IMR-90 (cell line): ENCODE measurements around the gene RAB31. TPM values are rescaled to one million over a fixed set of nuclear protein-coding genes. Genes with fewer than 3 reads are reported as not detected.

Experiments used
- ATAC-seq: fragments of 200-7000 bp; cut with Tn5 transposase; 2 replicates; pipeline ENCODE4 v1.9.1; 2020; ENCODE audit warnings: low read depth, mild to moderate bottlenecking, moderate library complexity
- BruUV-seq: library from RNA; stranded (reverse); fragments of 400-500 nt; replicated peaks from 2 replicates; lab custom pipeline; 2021; lab: Mats Ljungman, UMichigan
- CTCF ChIA-PET: fragments of 300-600 bp; formaldehyde crosslinking; extraction: SDS; loops from one replicate; lab custom pipeline; 2021; ENCODE audit warnings: antibody characterized with exemption; lab: Yijun Ruan, JAX
- POLR2A ChIA-PET: fragments of 300-600 bp; sonication (Branson Sonifier 250); formaldehyde crosslinking; loops from one replicate; lab custom pipeline; 2022; ENCODE audit warnings: antibody characterized with exemption; ENCODE audit not compliant: unreplicated experiment; lab: Charles Lee
- DNase-seq: peaks from one replicate; pipeline ENCODE4 v3.0.0; 2013
- H2AFZ ChIP-seq: replicated peaks from 2 replicates; pipeline ENCODE3; 2013; ENCODE audit warnings: low read length, mild to moderate bottlenecking; ENCODE audit not compliant: poor library complexity
- H2AK5ac ChIP-seq: 2 replicates; pipeline ENCODE4 v1.6.1; 2013; ENCODE audit warnings: low read depth, low read length, inconsistent platforms
- H2AK9ac ChIP-seq: replicated peaks from 2 replicates; pipeline ENCODE3; 2013; ENCODE audit warnings: mild to moderate bottlenecking, low read depth, low read length, moderate library complexity; ENCODE audit not compliant: poor library complexity
- H2BK120ac ChIP-seq: 2 replicates; pipeline ENCODE4 v1.6.1; 2013; ENCODE audit warnings: low read depth, low read length, inconsistent platforms
- H2BK15ac ChIP-seq: 3 replicates; pipeline ENCODE4 v1.6.1; 2013; ENCODE audit warnings: low read depth, low read length, inconsistent platforms
- H2BK20ac ChIP-seq: 2 replicates; pipeline ENCODE4 v1.6.1; 2013; ENCODE audit warnings: low read depth, mild to moderate bottlenecking, inconsistent platforms, low read length, moderate library complexity
- H2BK5ac ChIP-seq: 2 replicates; pipeline ENCODE4 v1.6.1; 2013; ENCODE audit warnings: mild to moderate bottlenecking, low read depth, low read length, inconsistent platforms; ENCODE audit not compliant: poor library complexity, severe bottlenecking
- H3K14ac ChIP-seq: replicated peaks from 2 replicates; pipeline ENCODE4 v1.6.1; 2013; ENCODE audit warnings: low read depth, low read length, inconsistent platforms
- H3K18ac ChIP-seq: 2 replicates; pipeline ENCODE4 v1.6.1; 2013; ENCODE audit warnings: low read depth, low read length, control low read depth
- H3K23ac ChIP-seq: 2 replicates; pipeline ENCODE4 v1.6.1; 2013; ENCODE audit warnings: low read depth, low read length, inconsistent platforms
- H3K27ac ChIP-seq: 2 replicates; pipeline ENCODE4 v1.5.1; 2013; ENCODE audit warnings: mild to moderate bottlenecking, control low read depth, low read length; ENCODE audit not compliant: insufficient read depth
- H3K27me3 ChIP-seq: 2 replicates; pipeline ENCODE4 v1.6.1; 2013; ENCODE audit warnings: low read length; ENCODE audit not compliant: control insufficient read depth, insufficient read depth
- H3K36me3 ChIP-seq: 2 replicates; pipeline ENCODE4 v1.6.1; 2013; ENCODE audit warnings: low read length, mixed read lengths; ENCODE audit not compliant: control insufficient read depth, insufficient read depth
- H3K4ac ChIP-seq: 2 replicates; pipeline ENCODE4 v1.6.1; 2013; ENCODE audit warnings: low read depth, low read length, inconsistent platforms
- H3K4me1 ChIP-seq: 2 replicates; pipeline ENCODE4 v1.6.1; 2013; ENCODE audit warnings: low read length, mixed read lengths; ENCODE audit not compliant: control insufficient read depth, insufficient read depth
- H3K4me2 ChIP-seq: 2 replicates; pipeline ENCODE4 v1.6.1; 2013; ENCODE audit warnings: low read depth, mild to moderate bottlenecking, control low read depth, low read length, moderate library complexity
- H3K4me3 ChIP-seq: 2 replicates; pipeline ENCODE4 v1.5.1; 2013; ENCODE audit warnings: low read depth, mild to moderate bottlenecking, control low read depth, low read length, moderate library complexity; ENCODE audit not compliant: insufficient read depth
- H3K56ac ChIP-seq: 2 replicates; pipeline ENCODE4 v1.6.1; 2013; ENCODE audit warnings: low read length, inconsistent platforms; ENCODE audit not compliant: insufficient read depth; ENCODE audit errors: extremely low read depth
- H3K79me1 ChIP-seq, 2 experiments: 2 replicates each; pipeline ENCODE4 v1.6.1; 2013; ENCODE audit warnings: low read length in 2 of 2, inconsistent platforms in 1 of 2, low read depth in 1 of 2
- H3K9ac ChIP-seq: 2 replicates; pipeline ENCODE4 v1.6.1; 2013; ENCODE audit warnings: low read depth, low read length, control low read depth
- H3K9me1 ChIP-seq: 2 replicates; pipeline ENCODE4 v1.6.1; 2013; ENCODE audit warnings: low read length, inconsistent platforms; ENCODE audit not compliant: insufficient read depth
- H3K9me3 ChIP-seq: 2 replicates; pipeline ENCODE4 v1.6.1; 2013; ENCODE audit warnings: low read length; ENCODE audit not compliant: control insufficient read depth, insufficient read depth
- H4K20me1 ChIP-seq: 2 replicates; pipeline ENCODE4 v1.6.1; 2013; ENCODE audit warnings: low read length, inconsistent platforms; ENCODE audit not compliant: insufficient read depth
- H4K5ac ChIP-seq: 2 replicates; pipeline ENCODE4 v1.6.1; 2013; ENCODE audit warnings: mild to moderate bottlenecking, low read depth, low read length, control low read depth
- H4K8ac ChIP-seq, 2 experiments: 2 replicates each; pipeline ENCODE4 v1.6.1; 2013; ENCODE audit warnings: low read depth in 2 of 2, low read length in 2 of 2, control low read depth in 1 of 2, inconsistent platforms in 1 of 2
- H4K91ac ChIP-seq: 2 replicates; pipeline ENCODE4 v1.6.1; 2013; ENCODE audit warnings: low read depth, low read length, inconsistent platforms; ENCODE audit not compliant: insufficient read depth
- RCOR1 ChIP-seq: IDR thresholded peaks from 2 replicates; pipeline ENCODE4 v1.6.1; 2012; ENCODE audit warnings: mild to moderate bottlenecking, low read length, improper control_type of control experiment; ENCODE audit not compliant: insufficient replicate concordance
- WGBS, 2 experiments: methylation state at CpG; one replicate each; pipeline versions ENCODE4 v1.1.5 to v1.1.7; 2013; ENCODE audit warnings: missing lambda C conversion rate in 2 of 2; ENCODE audit not compliant: insufficient read length in 1 of 2; ENCODE audit errors: extremely low coverage in 2 of 2; 5-methylcytosine and 5-hydroxymethylcytosine counted together
- dilution Hi-C: fragments of 300-500 bp; cut with HindIII; formaldehyde crosslinking; loops from one replicate; pipeline ENCODE4 v1.14.3; 2018; ENCODE audit warnings: low sequenced_read_pairs; ENCODE audit not compliant: unreplicated experiment
- in situ Hi-C: fragments of 300-500 bp; cut with MboI; formaldehyde crosslinking; loops from 3 replicates; pipeline ENCODE4 v1.14.3; 2019; ENCODE audit warnings: low sequenced_read_pairs, inconsistent platforms, mixed read lengths
- intact Hi-C: fragments of 100-400 bp; cut with micrococcal nuclease; formaldehyde crosslinking; loops from 2 replicates; pipeline ENCODE4 v1.10.0; 2022
- polyA plus RNA-seq, 3 experiments: library from polyadenylated mRNA; depleted of rRNA; stranded (reverse); fragments of >200 nt; gene quantifications; 2 replicates each; pipeline ENCODE4 v1.2.3, GENCODE V29; 2012; ENCODE audit warnings: low replicate concordance in 1 of 3
- total RNA-seq: library from RNA; depleted of rRNA; stranded (reverse); fragments of >200 nt; gene quantifications from 2 replicates; pipeline ENCODE4 v1.2.3, GENCODE V29; 2012
- TF ChIP-seq, protein P1 (sequence below): fragments of 150-350 bp; IDR thresholded peaks from 2 replicates; pipeline ENCODE4 v1.6.1; 2017; ENCODE audit warnings: mild to moderate bottlenecking, antibody characterized with exemption, low read length, low read depth
- TF ChIP-seq, protein P2 (sequence below): fragments of 150-350 bp; IDR thresholded peaks from 2 replicates; pipeline ENCODE4 v1.6.1; 2016; ENCODE audit warnings: low read depth, mild to moderate bottlenecking, low read length, moderate library complexity, borderline replicate concordance

The RAB31 gene
- total and polyA plus RNA-seq, 2 of the 4 experiments (the other 2 are of a cell fraction): 13.8 to 26.9 TPM

- TF ChIP-seq, protein P1, sequence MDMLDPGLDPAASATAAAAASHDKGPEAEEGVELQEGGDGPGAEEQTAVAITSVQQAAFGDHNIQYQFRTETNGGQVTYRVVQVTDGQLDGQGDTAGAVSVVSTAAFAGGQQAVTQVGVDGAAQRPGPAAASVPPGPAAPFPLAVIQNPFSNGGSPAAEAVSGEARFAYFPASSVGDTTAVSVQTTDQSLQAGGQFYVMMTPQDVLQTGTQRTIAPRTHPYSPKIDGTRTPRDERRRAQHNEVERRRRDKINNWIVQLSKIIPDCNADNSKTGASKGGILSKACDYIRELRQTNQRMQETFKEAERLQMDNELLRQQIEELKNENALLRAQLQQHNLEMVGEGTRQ: no peak
- TF ChIP-seq RCOR1: no peak
- TF ChIP-seq, protein P2, sequence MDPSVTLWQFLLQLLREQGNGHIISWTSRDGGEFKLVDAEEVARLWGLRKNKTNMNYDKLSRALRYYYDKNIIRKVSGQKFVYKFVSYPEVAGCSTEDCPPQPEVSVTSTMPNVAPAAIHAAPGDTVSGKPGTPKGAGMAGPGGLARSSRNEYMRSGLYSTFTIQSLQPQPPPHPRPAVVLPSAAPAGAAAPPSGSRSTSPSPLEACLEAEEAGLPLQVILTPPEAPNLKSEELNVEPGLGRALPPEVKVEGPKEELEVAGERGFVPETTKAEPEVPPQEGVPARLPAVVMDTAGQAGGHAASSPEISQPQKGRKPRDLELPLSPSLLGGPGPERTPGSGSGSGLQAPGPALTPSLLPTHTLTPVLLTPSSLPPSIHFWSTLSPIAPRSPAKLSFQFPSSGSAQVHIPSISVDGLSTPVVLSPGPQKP: no peak
- Histone ChIP-seq H3K14ac (no peak overlapping the region), H2AFZ (no peak overlapping the region), H3K4me1 (peaks cover 12% of the 10 kb centered on the region), H4K20me1 (no peaks in the 10 kb centered on the region), H3K9me3 (no peaks in the 10 kb centered on the region), H3K27me3 (no peaks in the 10 kb centered on the region), H3K23ac (no peak overlapping the region), H4K8ac (no peak overlapping the region), H3K27ac (no peak overlapping the region), H2BK20ac (no peak overlapping the region), H3K36me3 (no peaks in the 10 kb centered on the region), H2BK120ac (no peak overlapping the region), H4K5ac (no peak overlapping the region), H3K9ac (no peak overlapping the region), H3K4me2 (no peak overlapping the region), H2AK5ac (no peak overlapping the region), H2AK9ac (no peak overlapping the region), H2BK15ac (no peak overlapping the region), H3K18ac (no peak overlapping the region), H3K9me1 (0 out of 2 replicates have a peak, but pooled peaks cover 4% of the 10 kb centered on the region), H3K56ac (no peak overlapping the region), H2BK5ac (no peak overlapping the region), H3K4me3 (no peak overlapping the region), H3K4ac (no peak overlapping the region), H3K79me1 (peaks cover 0 to 5% of the 10 kb centered on the region in 2 experiments; a peak in 1 of 4 replicates), H4K91ac (no peak overlapping the region)
- in situ Hi-C loops (no loop called here), intact Hi-C loops (loop anchor here (10.0 kb wide), 1 partner anchor 842 kb away; the partner anchor contains the start of gene NAPG), dilution Hi-C loops (no loop called here)
- no CpG with 5 or more reads among the region's 1 CpG for WGBS, 2 experiments
- ATAC-seq (no peak), DNase-seq (no peak)
- BruUV-seq: no TSS peak
- ChIA-PET POLR2A (no interaction called here), CTCF (interaction anchor here (2.0 kb wide), 1 partner anchor 107 kb away, joined by 10 read pairs; no protein-coding TSS in a partner anchor)
These were observed 25.5 kb upstream of the RAB31 start for GRCh38 chr18:9682572-9682971.
